SK-N-SH (cell line): Measurements from ENCODE around the gene MAPK8IP3. TPM values are rescaled to one million over a fixed set of nuclear protein-coding genes. Genes with fewer than 3 reads are reported as not detected.

Source experiments
- CTCF ChIA-PET: fragments of 300-600, 350-600 bp; formaldehyde crosslinking; extraction: SDS; loops from one replicate; lab custom pipeline; 2021; lab: Yijun Ruan, JAX
- POLR2A ChIA-PET: fragments of 350-600 bp; sonication (Branson Sonifier 250); formaldehyde crosslinking; extraction: SDS; loops from one replicate; lab custom pipeline; 2020; ENCODE audit warnings: antibody characterized with exemption, inconsistent platforms; lab: Yijun Ruan, JAX
- DNase-seq: peaks from one replicate; pipeline ENCODE4 v3.0.0; 2012
- H2AFZ ChIP-seq: fragments of 200-600 bp; sonication (generic); 2 replicates; pipeline ENCODE4 v1.8.1; 2016; ENCODE audit warnings: antibody characterized with exemption, mild to moderate bottlenecking, low read depth
- H3F3A ChIP-seq: fragments of 200-600 bp; sonication (generic); replicated peaks from 2 replicates; pipeline ENCODE3; 2016; ENCODE audit warnings: antibody characterized with exemption, mild to moderate bottlenecking; ENCODE audit not compliant: insufficient read depth
- H3K27ac ChIP-seq, 2 experiments: fragments of 200-500 bp in 1 of 2; fragments of 200-600 bp in 1 of 2; sonication (Bioruptor generic) in 1 of 2; sonication (generic), shearing (Covaris generic) in 1 of 2; 2 replicates each; pipeline versions ENCODE4 v1.5.1 to v1.6.1; 2014 to 2016; ENCODE audit warnings: low read depth in 2 of 2, inconsistent platforms in 1 of 2, low read length in 1 of 2, mild to moderate bottlenecking in 1 of 2, mixed read lengths in 1 of 2
- H3K27me3 ChIP-seq: fragments of 200-600 bp; sonication (generic), shearing (Covaris generic); 2 replicates; pipeline ENCODE4 v1.6.1; 2016; ENCODE audit warnings: mixed run types; ENCODE audit not compliant: insufficient read depth
- H3K36me3 ChIP-seq, 2 experiments: fragments of 200-500 bp in 1 of 2; fragments of 200-600 bp in 1 of 2; sonication (Bioruptor generic) in 1 of 2; sonication (generic) in 1 of 2; replicated peaks in 1 of 2; 2 replicates each; pipeline versions ENCODE3 to v1.5.1; 2014 to 2016; ENCODE audit warnings: low read length in 1 of 2, mild to moderate bottlenecking in 1 of 2; ENCODE audit not compliant: insufficient read depth in 2 of 2, control insufficient read depth in 1 of 2
- H3K4me1 ChIP-seq, 2 experiments: fragments of 200-500 bp in 1 of 2; fragments of 200-600 bp in 1 of 2; sonication (Bioruptor generic) in 1 of 2; sonication (generic), shearing (Covaris generic) in 1 of 2; 2 replicates each; pipeline versions ENCODE4 v1.5.1 to v1.6.1; 2014 to 2016; ENCODE audit warnings: low read depth in 1 of 2, low read length in 1 of 2, mixed run types in 1 of 2; ENCODE audit not compliant: insufficient read depth in 2 of 2, control insufficient read depth in 1 of 2
- H3K4me2 ChIP-seq: fragments of 200-600 bp; sonication (generic), shearing (Covaris generic); 2 replicates; pipeline ENCODE4 v1.6.1; 2017; ENCODE audit warnings: mixed run types
- H3K4me3 ChIP-seq, 2 experiments: fragments of 200-500 bp in 1 of 2; fragments of 200-600 bp in 1 of 2; sonication (Bioruptor generic) in 1 of 2; sonication (generic), shearing (Covaris generic) in 1 of 2; 2 replicates each; pipeline versions ENCODE4 v1.5.1 to v1.8.1; 2014 to 2016; ENCODE audit warnings: low read depth in 2 of 2, inconsistent platforms in 1 of 2, low read length in 1 of 2, mild to moderate bottlenecking in 1 of 2, mixed read lengths in 1 of 2, moderate library complexity in 1 of 2
- H3K79me2 ChIP-seq: fragments of 200-600 bp; sonication (generic); 2 replicates; pipeline ENCODE4 v1.8.1; 2017; ENCODE audit warnings: mild to moderate bottlenecking; ENCODE audit not compliant: insufficient read depth
- H3K9ac ChIP-seq: fragments of 200-600 bp; sonication (generic); 2 replicates; pipeline ENCODE4 v1.6.1; 2017; ENCODE audit warnings: mixed run types
- H3K9me2 ChIP-seq: fragments of 200-600 bp; sonication (generic); 2 replicates; pipeline ENCODE4 v1.6.1; 2017; ENCODE audit warnings: mixed run types
- H3K9me3 ChIP-seq: fragments of 200-600 bp; sonication (generic); 2 replicates; pipeline ENCODE4 v1.6.1; 2017; ENCODE audit warnings: mixed run types, mild to moderate bottlenecking, moderate library complexity
- H4K20me1 ChIP-seq: fragments of 200-600 bp; sonication (generic); 2 replicates; pipeline ENCODE4 v1.6.1; 2017; ENCODE audit warnings: mild to moderate bottlenecking, mixed run types; ENCODE audit not compliant: insufficient read depth
- EZH2phosphoT487 ChIP-seq: fragments of 200-600 bp; sonication (generic); IDR thresholded peaks from 2 replicates; pipeline ENCODE4 v1.6.1; 2017; ENCODE audit warnings: low read depth, mixed run types, mild to moderate bottlenecking, antibody characterized with exemption, moderate library complexity, borderline replicate concordance
- JUND ChIP-seq: IDR thresholded peaks from 2 replicates; pipeline ENCODE4 v1.4.0; 2012
- MEF2A ChIP-seq: IDR thresholded peaks from 2 replicates; pipeline ENCODE4 v1.4.0; 2012; ENCODE audit warnings: low read depth, borderline replicate concordance
- NFIC ChIP-seq: IDR thresholded peaks from 2 replicates; pipeline ENCODE4 v1.4.0; 2012; ENCODE audit warnings: borderline replicate concordance
- PBX3 ChIP-seq: IDR thresholded peaks from 2 replicates; pipeline ENCODE4; 2012
- RCOR1 ChIP-seq: fragments of 150-350 bp; IDR thresholded peaks from 2 replicates; pipeline ENCODE4 v1.6.1; 2017; ENCODE audit warnings: antibody characterized with exemption, low read length
- SIN3A ChIP-seq: IDR thresholded peaks from 2 replicates; pipeline ENCODE4 v1.6.1; 2012; ENCODE audit warnings: low read depth, mild to moderate bottlenecking, low read length, moderate library complexity, borderline replicate concordance
- SMC3 ChIP-seq: IDR thresholded peaks from 2 replicates; pipeline ENCODE4 v1.6.1; 2012; ENCODE audit warnings: low read depth, low read length, improper control_type of control experiment
- ZBTB33 ChIP-seq: IDR thresholded peaks from 2 replicates; pipeline ENCODE4 v1.4.0; 2012; ENCODE audit warnings: low read depth, borderline replicate concordance
- WGBS: methylation state at CpG from one replicate; pipeline ENCODE4 v1.1.6; 2017; ENCODE audit warnings: low lambda C conversion rate; 5-methylcytosine and 5-hydroxymethylcytosine counted together
- polyA plus RNA-seq, 3 experiments: library from polyadenylated mRNA; depleted of rRNA; stranded (reverse); fragments of >200 nt; gene quantifications; 2 replicates each; pipeline ENCODE4 v1.2.3, GENCODE V29; 2012
- TF ChIP-seq, protein P1 (sequence below): fragments of 200-600 bp; sonication (generic); IDR thresholded peaks from 2 replicates; pipeline ENCODE4 v1.6.1; 2017; ENCODE audit warnings: antibody characterized with exemption, mild to moderate bottlenecking, moderate library complexity

The MAPK8IP3 gene
- polyA plus RNA-seq, 1 of the 3 experiments (the other 2 are of a cell fraction) = 57.3 TPM

GRCh38 chr16:1687427-1688316, 18.3 kb upstream of the MAPK8IP3 start:
- 0 out of 4 replicates have a peak, but pooled peaks cover 0 to 16% of the 10 kb centered on the region in 2 experiments for H3K4me1 ChIP-seq
- H3K4me2 ChIP-seq = no peak overlapping the region
- H3K27ac ChIP-seq = no peak overlapping the region
- peaks cover 22% of the 10 kb centered on the region for H3F3A ChIP-seq
- no peak overlapping the region for H3K4me3 ChIP-seq
- TF ChIP-seq EZH2phosphoT487 = no peak
- no peak for TF ChIP-seq NFIC
- no peak for TF ChIP-seq PBX3
- no peak for TF ChIP-seq JUND
- TF ChIP-seq, protein P1, sequence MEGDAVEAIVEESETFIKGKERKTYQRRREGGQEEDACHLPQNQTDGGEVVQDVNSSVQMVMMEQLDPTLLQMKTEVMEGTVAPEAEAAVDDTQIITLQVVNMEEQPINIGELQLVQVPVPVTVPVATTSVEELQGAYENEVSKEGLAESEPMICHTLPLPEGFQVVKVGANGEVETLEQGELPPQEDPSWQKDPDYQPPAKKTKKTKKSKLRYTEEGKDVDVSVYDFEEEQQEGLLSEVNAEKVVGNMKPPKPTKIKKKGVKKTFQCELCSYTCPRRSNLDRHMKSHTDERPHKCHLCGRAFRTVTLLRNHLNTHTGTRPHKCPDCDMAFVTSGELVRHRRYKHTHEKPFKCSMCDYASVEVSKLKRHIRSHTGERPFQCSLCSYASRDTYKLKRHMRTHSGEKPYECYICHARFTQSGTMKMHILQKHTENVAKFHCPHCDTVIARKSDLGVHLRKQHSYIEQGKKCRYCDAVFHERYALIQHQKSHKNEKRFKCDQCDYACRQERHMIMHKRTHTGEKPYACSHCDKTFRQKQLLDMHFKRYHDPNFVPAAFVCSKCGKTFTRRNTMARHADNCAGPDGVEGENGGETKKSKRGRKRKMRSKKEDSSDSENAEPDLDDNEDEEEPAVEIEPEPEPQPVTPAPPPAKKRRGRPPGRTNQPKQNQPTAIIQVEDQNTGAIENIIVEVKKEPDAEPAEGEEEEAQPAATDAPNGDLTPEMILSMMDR = no peak
- TF ChIP-seq RCOR1 = no peak
- no peak for TF ChIP-seq MEF2A
- TF ChIP-seq SIN3A = no peak
- TF ChIP-seq SMC3 = no peak
- no peak for TF ChIP-seq ZBTB33
- 84% methylated on average over 14 of the region's 17 CpGs for WGBS
- peaks cover 88% of the 10 kb centered on the region for H3K79me2 ChIP-seq
- no peaks in the 10 kb centered on the region for H3K27me3 ChIP-seq
- peaks cover 41 to 52% of the 10 kb centered on the region in 2 experiments for H3K36me3 ChIP-seq
- DNase-seq = no peak
- ChIA-PET POLR2A (no interaction called here), CTCF (interaction anchor here (1.0 kb wide), 1 partner anchor 18 kb away, joined by 3 read pairs; the partner anchor contains the start of gene MAPK8IP3)
- H4K20me1 ChIP-seq = peaks cover 28% of the 10 kb centered on the region; the same call in 1 of the 2 replicates
- no peak overlapping the region for H3K9ac ChIP-seq
- no peaks in the 10 kb centered on the region for H3K9me2 ChIP-seq
- no peaks in the 10 kb centered on the region for H3K9me3 ChIP-seq
- H2AFZ ChIP-seq = no peak overlapping the region
